ENCODE data around the gene RNU6-1. TPM values are rescaled to one million over a fixed set of nuclear protein-coding genes. Genes with fewer than 3 reads are reported as not detected.

Gene RNU6-1
- total RNA-seq, 1 donor, result not detected

GRCh38 chr15:67820122-67820991 lies 19.5 kb downstream of the RNU6-1 start:
- Histone ChIP-seq H4K20me1 (ENCODE audit: insufficient read depth, low read length) (peaks cover 23% of the 10 kb centered on the region), H3K4me1 (ENCODE audit: insufficient read depth, low read length) (no peaks in the 10 kb centered on the region)

GRCh38 chr15:67819636-67820035 lies 20.2 kb downstream of the RNU6-1 start:
- Histone ChIP-seq H4K20me1 (ENCODE audit: insufficient read depth, low read length) (peaks cover 20% of the 10 kb centered on the region), H3K36me3 (ENCODE audit: insufficient read depth, low read length) (no peaks in the 10 kb centered on the region), H3K79me2 (ENCODE audit: insufficient read depth, low read length) (no peaks in the 10 kb centered on the region), H3K27ac (ENCODE audit: low read depth, low read length) (no peak overlapping the region), H2AFZ (ENCODE audit: low read length) (no peak overlapping the region), H3K4me2 (ENCODE audit: insufficient read depth, low read length) (no peak overlapping the region), H3K4me3 (ENCODE audit: insufficient read depth, low read length) (no peak overlapping the region), H3K27me3 (ENCODE audit: insufficient read depth, low read length) (peaks cover 78% of the 10 kb centered on the region), H3K9me3 (ENCODE audit: low read depth, low read length) (no peaks in the 10 kb centered on the region), H3K4me1 (ENCODE audit: insufficient read depth, low read length) (no peaks in the 10 kb centered on the region)
- DNase-seq (ENCODE audit: insufficient read length, low spot score, missing footprints), result no peak
- no peak for TF ChIP-seq CTCF (IDR thresholded peaks at IDR 0.05; ENCODE audit: extremely low read depth, low read depth, low read length)

More at GRCh38 chr15:67820122-67820991, 19.5 kb downstream of the RNU6-1 start:
- no peaks in the 10 kb centered on the region for H3K79me2 ChIP-seq (ENCODE audit: insufficient read depth, low read length)
- H3K4me2 ChIP-seq (ENCODE audit: insufficient read depth, low read length), result no peak overlapping the region
- peaks cover 82% of the 10 kb centered on the region for H3K27me3 ChIP-seq (ENCODE audit: insufficient read depth, low read length)
- no peak for DNase-seq (ENCODE audit: insufficient read length, low spot score, missing footprints)
- TF ChIP-seq CTCF (IDR thresholded peaks at IDR 0.05; ENCODE audit: extremely low read depth, low read depth, low read length), result no peak
- no peaks in the 10 kb centered on the region for H3K36me3 ChIP-seq (ENCODE audit: insufficient read depth, low read length)
- no peak overlapping the region for H3K27ac ChIP-seq (ENCODE audit: low read depth, low read length)
- no peaks in the 10 kb centered on the region for H3K9me3 ChIP-seq (ENCODE audit: low read depth, low read length)
- H3K4me3 ChIP-seq (ENCODE audit: insufficient read depth, low read length), result no peak overlapping the region
- no peak overlapping the region for H2AFZ ChIP-seq (ENCODE audit: low read length)

DNA sequence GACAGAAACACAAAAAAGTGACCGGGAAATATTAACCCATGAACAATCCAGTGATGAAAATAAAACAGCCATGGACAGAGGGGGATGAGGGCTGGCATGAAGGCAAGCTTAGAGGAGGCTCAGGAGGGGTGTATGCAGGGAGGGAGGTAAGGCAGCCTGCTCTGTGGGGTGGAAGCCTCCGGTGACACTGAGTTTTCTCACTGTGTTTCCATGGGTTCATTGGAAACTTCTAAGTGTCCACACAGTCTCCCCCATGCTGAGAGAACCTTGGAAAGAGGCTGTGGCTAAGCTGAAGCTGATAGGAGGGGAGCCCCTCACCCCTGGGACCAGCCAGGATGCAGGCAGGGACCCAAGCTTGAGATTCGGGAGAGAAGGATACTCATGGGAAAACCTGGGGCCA lies 21.4 kb downstream of the RNU6-1 start:
- peaks cover 66% of the 10 kb centered on the region for H3K27me3 ChIP-seq (ENCODE audit: insufficient read depth, low read length)
- no peak for DNase-seq (ENCODE audit: insufficient read length, low spot score, missing footprints)
- no peak overlapping the region for H3K4me2 ChIP-seq (ENCODE audit: insufficient read depth, low read length)

More for the DNA sequence above, 21.4 kb downstream of the RNU6-1 start:
- Histone ChIP-seq H3K79me2 (ENCODE audit: insufficient read depth, low read length) (no peaks in the 10 kb centered on the region), H2AFZ (ENCODE audit: low read length) (no peak overlapping the region), H3K27ac (ENCODE audit: low read depth, low read length) (no peak overlapping the region), H3K36me3 (ENCODE audit: insufficient read depth, low read length) (no peaks in the 10 kb centered on the region), H3K9me3 (ENCODE audit: low read depth, low read length) (no peaks in the 10 kb centered on the region), H4K20me1 (ENCODE audit: insufficient read depth, low read length) (peaks cover 17% of the 10 kb centered on the region), H3K4me3 (ENCODE audit: insufficient read depth, low read length) (no peak overlapping the region), H3K4me1 (ENCODE audit: insufficient read depth, low read length) (no peaks in the 10 kb centered on the region)
- no peak for TF ChIP-seq CTCF (IDR thresholded peaks at IDR 0.05; ENCODE audit: extremely low read depth, low read depth, low read length)

Data from osteoblast (primary cell).